ENCODE measurements around the gene PLPP7.

GRCh38 chr9:131252120-131252519 is 37.4 kb upstream of the PLPP7 start:
- no peak for TF ChIP-seq POLR2AphosphoS5 (IDR thresholded peaks at IDR 0.05; ENCODE audit: low read depth, low read length)
- no peak for TF ChIP-seq SIN3A (IDR thresholded peaks at IDR 0.05; ENCODE audit: borderline replicate concordance, insufficient read depth, low read length)
- TF ChIP-seq TAF1 (IDR thresholded peaks at IDR 0.05; ENCODE audit: borderline replicate concordance, insufficient read depth, low read length) = no peak
- no peak for TF ChIP-seq REST (IDR thresholded peaks at IDR 0.05; ENCODE audit: insufficient read depth in 1 of 2, low read depth in 2 of 2, low read length in 2 of 2)
- TF ChIP-seq FOXP2 (optimal IDR thresholded peaks at IDR 0.05; ENCODE audit: borderline replicate concordance, extremely low read depth, extremely low read length, insufficient read depth) = no peak

All from PFSK-1 (cell line).